Mucosa of descending colon (tissue), 3 donors: ENCODE results near the gene PMEPA1. TPM values are rescaled to one million over a fixed set of nuclear protein-coding genes. Genes with fewer than 3 reads are reported as not detected.
A peak's percentile ranks its signal among the peaks of the same experiment; 100 is the strongest.

Experiments used
- ATAC-seq: fragments of 200-7000 bp; cut with Tn5 transposase; one replicate; pipeline ENCODE4 v1.9.1; 2020; ENCODE audit warnings: mild to moderate bottlenecking, moderate library complexity
- DNase-seq, 3 donors: peaks; one replicate each; pipeline ENCODE4 v3.0.0-alpha.2; 2020
- H3K36me3 ChIP-seq: fragments of 200-600 bp; one replicate; pipeline ENCODE4 v1.8.0; 2021; ENCODE audit warnings: low read depth, mild to moderate bottlenecking
- H3K4me1 ChIP-seq: fragments of 200-600 bp; one replicate; pipeline ENCODE4 v1.8.0; 2021; ENCODE audit warnings: low read depth, mild to moderate bottlenecking
- H3K4me3 ChIP-seq: fragments of 200-600 bp; one replicate; pipeline ENCODE4 v1.8.0; 2021; ENCODE audit warnings: mild to moderate bottlenecking
- H3K9me3 ChIP-seq: fragments of 200-600 bp; one replicate; pipeline ENCODE4 v1.8.0; 2021; ENCODE audit warnings: mild to moderate bottlenecking
- CTCF ChIP-seq: fragments of 200-600 bp; IDR thresholded peaks from one replicate; pipeline ENCODE4 v1.8.0; 2022; ENCODE audit warnings: antibody characterized with exemption, mild to moderate bottlenecking
- intact Hi-C, 2 donors: fragments of 100-400 bp; cut with DNase I in 1 of 2; cut with micrococcal nuclease in 1 of 2; formaldehyde crosslinking; loops; one replicate each; pipeline versions ENCODE4 v1.11.0 to v1.11.1; 2022; cut with DNase I, micrococcal nuclease
- total RNA-seq, 3 donors: library from RNA; stranded (reverse); fragmentation: NEBNext Ultra II Directional in 2 of 3; extraction: Animal tissue kit (Norgen Biotek cat#: 25700) in 2 of 3; gene quantifications; one replicate each; pipeline versions ENCODE4 v1.2.1 to v1.2.4, GENCODE V29; 2021 to 2023
- donor health status: DM: no; HTN: no; CAD: no; lungs with moderate emphysema.
- donor health status: DM: no; HTN: no; CAD: no.
- donor health status: DM: no; HTN: yes; CAD: no.

PMEPA1 gene
- total RNA-seq, 3 donors from 2014 or later = 18.5 to 35.5 (median 23.5) TPM

- H3K36me3 ChIP-seq = no peaks in the 10 kb centered on the region
- intact Hi-C loops = loop anchor here (2.0 to 10.0 kb wide), 4 partner anchors 373 to 525 kb away; no protein-coding TSS in a partner anchor
- no peak overlapping the region for H3K4me3 ChIP-seq
- no peaks in the 10 kb centered on the region for H3K4me1 ChIP-seq
- DNase-seq (no peak), ATAC-seq (no peak)
- H3K9me3 ChIP-seq = no peaks in the 10 kb centered on the region
- TF ChIP-seq CTCF = no peak
Measured at GRCh38 chr20:57653910-57654309, 55.9 kb downstream of the PMEPA1 start.

DNA sequence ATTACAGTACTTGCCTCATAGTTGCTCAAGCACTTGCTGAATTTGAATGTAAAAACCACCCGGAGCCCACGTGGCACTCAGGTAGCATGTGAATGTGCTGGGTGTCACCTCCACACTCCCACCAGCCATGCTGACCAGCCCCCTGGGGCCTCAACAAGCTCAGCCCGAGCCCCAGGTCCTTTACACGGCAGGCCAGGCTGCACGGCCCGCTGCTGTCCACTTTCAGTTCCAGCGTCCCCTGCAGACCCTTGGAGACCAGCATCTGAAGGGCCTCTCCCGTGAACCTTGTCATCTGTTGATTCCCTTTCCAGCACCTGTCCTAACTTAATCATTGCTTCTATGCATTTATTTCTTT is 56.3 kb downstream of the PMEPA1 start:
- no peak for TF ChIP-seq CTCF
- H3K36me3 ChIP-seq = no peaks in the 10 kb centered on the region

GRCh38 chr20:57652606-57653545 is 56.9 kb downstream of the PMEPA1 start:
- no peaks in the 10 kb centered on the region for H3K9me3 ChIP-seq
- DNase-seq (no peak), ATAC-seq (no peak)
- H3K4me3 ChIP-seq = no peak overlapping the region
- intact Hi-C loops = loop anchor here (5.0 to 10.0 kb wide), 3 partner anchors 374 to 522 kb away; no protein-coding TSS in a partner anchor
- H3K4me1 ChIP-seq = no peaks in the 10 kb centered on the region
- no peak for TF ChIP-seq CTCF
- H3K36me3 ChIP-seq = no peaks in the 10 kb centered on the region

More for the DNA sequence above, 56.3 kb downstream of the PMEPA1 start:
- ATAC-seq (no peak), DNase-seq (no peak)
- intact Hi-C loops = loop anchor here (5.0 to 10.0 kb wide), 3 partner anchors 374 to 521 kb away; no protein-coding TSS in a partner anchor
- no peak overlapping the region for H3K4me3 ChIP-seq
- no peaks in the 10 kb centered on the region for H3K4me1 ChIP-seq
- no peaks in the 10 kb centered on the region for H3K9me3 ChIP-seq

GRCh38 chr20:57651881-57652605 is 57.8 kb downstream of the PMEPA1 start:
- ATAC-seq (no peak), DNase-seq (peak in 1 of 3 donors; percentile 45)
- Histone ChIP-seq H3K4me1 (no peaks in the 10 kb centered on the region), H3K9me3 (no peaks in the 10 kb centered on the region), H3K36me3 (no peaks in the 10 kb centered on the region), H3K4me3 (no peak overlapping the region)
- TF ChIP-seq CTCF = no peak
- intact Hi-C loops = loop anchor here (5.0 to 10.0 kb wide), 3 partner anchors 375 to 523 kb away; no protein-coding TSS in a partner anchor

DNA sequence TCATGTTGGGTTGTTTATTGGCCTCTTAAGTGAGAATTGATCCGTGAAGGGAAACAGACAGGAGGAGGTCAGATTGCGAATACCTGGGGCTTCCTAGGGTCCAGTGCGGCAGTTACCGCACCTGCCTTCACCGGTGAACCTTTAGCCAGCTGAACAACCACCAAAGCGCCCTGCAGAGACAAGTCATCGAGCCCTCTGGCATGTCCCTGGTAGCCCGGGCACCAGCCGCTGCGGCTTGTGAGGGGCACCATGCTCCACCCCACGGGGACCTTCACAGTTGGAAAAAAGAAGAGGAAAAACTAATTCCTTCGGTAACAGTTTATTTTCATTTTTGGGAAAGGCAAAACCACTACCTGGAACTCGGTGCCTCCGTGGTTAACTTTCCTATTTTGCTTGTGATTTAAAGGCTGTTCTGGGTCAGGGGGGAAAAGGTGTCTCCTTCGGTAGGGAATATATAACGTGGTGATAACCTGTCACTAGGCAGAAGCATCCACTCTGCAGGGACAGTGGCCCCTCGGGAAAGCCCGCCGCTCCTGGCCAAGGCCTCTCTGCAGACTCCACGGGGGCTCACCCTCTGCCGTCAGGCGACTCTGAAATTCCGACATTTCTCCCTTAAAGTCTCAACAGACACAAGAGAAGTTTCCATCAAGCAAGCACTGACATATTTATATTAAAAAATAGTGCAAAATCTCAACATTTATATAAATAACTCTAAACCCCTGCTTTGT is 58.9 kb downstream of the PMEPA1 start:
- H3K9me3 ChIP-seq = no peaks in the 10 kb centered on the region
- no peak for ATAC-seq
- no peak for DNase-seq
- no peak overlapping the region for H3K4me3 ChIP-seq
- H3K36me3 ChIP-seq = no peaks in the 10 kb centered on the region
- no peaks in the 10 kb centered on the region for H3K4me1 ChIP-seq
- intact Hi-C loops = loop anchor here (5.0 to 10.0 kb wide), 3 partner anchors 376 to 524 kb away; no protein-coding TSS in a partner anchor
- no peak for TF ChIP-seq CTCF
